ENCODE results near the gene SBK3. TPM values are rescaled to one million over a fixed set of nuclear protein-coding genes. Genes with fewer than 3 reads are reported as not detected.

The SBK3 gene
- total and polyA plus RNA-seq, 3 donors from 2014 or later: 0.34 to 0.81 (median 0.39) TPM

- no peaks in the 10 kb centered on the region for H3K36me3 ChIP-seq (ENCODE audit: low read depth, missing control alignments)
- TF ChIP-seq CTCF (IDR thresholded peaks at IDR 0.05) (no peak), POLR2A (IDR thresholded peaks at IDR 0.05) (no peak)
- H3K4me1 ChIP-seq: peaks cover 23% of the 10 kb centered on the region
- no peak for DNase-seq
- no peaks in the 10 kb centered on the region for H3K9me3 ChIP-seq
- WGBS, 2 donors: 60 to 61% methylated on average over 12 of the region's 12 CpGs
- no peak overlapping the region for H3K4me3 ChIP-seq
- intact Hi-C loops (cut with DNase I; ENCODE audit: low total_unique reads): no loop called here
- no peak overlapping the region for H3K27ac ChIP-seq
- no peaks in the 10 kb centered on the region for H3K27me3 ChIP-seq
Measured at GRCh38 chr19:55492362-55492944, 52.9 kb downstream of the SBK3 start.

DNA sequence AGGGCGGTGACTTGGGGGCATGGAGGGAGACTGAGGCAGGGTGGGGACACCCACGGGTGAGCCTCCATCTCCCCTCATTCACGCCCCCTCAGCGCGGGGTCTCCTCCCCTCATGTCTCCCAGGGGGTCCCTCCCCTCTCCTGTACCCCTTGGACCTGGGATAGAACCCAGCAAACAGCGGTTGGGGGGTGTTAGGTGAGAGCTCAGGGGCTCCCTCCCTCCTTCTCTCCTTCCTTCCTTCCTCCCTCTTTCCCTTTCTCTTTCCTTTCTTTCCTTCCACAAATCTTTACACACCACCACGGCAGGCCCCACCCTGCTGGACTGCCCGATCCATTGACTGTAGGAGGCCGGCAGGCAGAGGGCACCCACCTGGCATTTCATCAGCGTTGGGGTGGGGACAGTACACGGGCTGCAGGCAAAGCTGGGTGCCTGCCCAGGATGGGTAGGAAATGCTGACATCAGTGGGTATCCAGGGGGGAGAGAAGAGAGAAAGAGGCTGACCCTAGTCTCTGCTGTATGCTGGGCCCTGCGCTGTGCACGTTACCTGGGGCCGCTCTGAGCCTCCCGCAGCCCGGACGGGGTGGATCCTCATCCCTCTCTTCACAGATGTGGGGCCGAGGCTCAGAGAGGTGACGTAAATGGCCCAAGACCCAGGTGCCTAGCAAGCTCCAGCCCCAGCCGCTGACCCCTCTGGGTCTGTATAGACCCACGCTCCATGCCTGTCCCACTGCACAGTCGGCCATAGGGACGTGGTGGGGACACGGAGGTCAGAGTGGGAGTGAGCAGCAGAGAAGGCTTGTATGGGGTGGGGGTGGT is 53.6 kb downstream of the SBK3 start:
- Histone ChIP-seq H3K27me3 (no peaks in the 10 kb centered on the region), H3K36me3 (ENCODE audit: low read depth, missing control alignments) (no peaks in the 10 kb centered on the region), H3K27ac (no peak overlapping the region), H3K4me3 (no peak overlapping the region), H3K4me1 (peaks cover 30% of the 10 kb centered on the region), H3K9me3 (no peaks in the 10 kb centered on the region)
- WGBS, 2 donors: 72 to 79% methylated on average over 18 to 24 of the region's 24 CpGs
- intact Hi-C loops (cut with DNase I; ENCODE audit: low total_unique reads): no loop called here
- TF ChIP-seq POLR2A (IDR thresholded peaks at IDR 0.05) (no peak), CTCF (IDR thresholded peaks at IDR 0.05) (no peak)
- no peak for DNase-seq

Other genes with a start within 250 kb of the SBK3 start
- 1 to 10 TPM in 1 of 2 donors, not detected in 1; 2.2 TPM for gene TMEM150B, start 220.2 kb downstream of the SBK3 start, total RNA-seq
- 0.98 TPM for gene TMEM150B, start 220.2 kb downstream of the SBK3 start, polyA plus RNA-seq (ENCODE audit: insufficient read depth, low read depth, low replicate concordance)
- gene KMT5C, start 205.7 kb downstream of the SBK3 start, total RNA-seq: 10 to 100 TPM; 48.8 to 62.9 TPM
- 14.6 TPM for gene KMT5C, start 205.7 kb downstream of the SBK3 start, polyA plus RNA-seq (ENCODE audit: insufficient read depth, low read depth, low replicate concordance)
- gene COX6B2, start 190.8 kb downstream of the SBK3 start, total RNA-seq: 10 to 100 TPM; 27.9 to 47.5 TPM
- gene COX6B2, start 190.8 kb downstream of the SBK3 start, polyA plus RNA-seq (ENCODE audit: insufficient read depth, low read depth, low replicate concordance): 171 TPM
- 10 to 100 TPM; 11.3 to 28.2 TPM for gene GARIN5B, start 182.3 kb downstream of the SBK3 start, total RNA-seq
- gene GARIN5B, start 182.3 kb downstream of the SBK3 start, polyA plus RNA-seq (ENCODE audit: insufficient read depth, low read depth, low replicate concordance): 49.6 TPM
- gene IL11, start 175.1 kb downstream of the SBK3 start, total RNA-seq: 1 to 10 TPM; 2.0 to 2.1 TPM
- gene IL11, start 175.1 kb downstream of the SBK3 start, polyA plus RNA-seq (ENCODE audit: insufficient read depth, low read depth, low replicate concordance): 1.2 TPM
- 10 to 100 TPM; 12.9 to 19.2 TPM for gene TMEM190, start 168.7 kb downstream of the SBK3 start, total RNA-seq
- gene TMEM190, start 168.7 kb downstream of the SBK3 start, polyA plus RNA-seq (ENCODE audit: insufficient read depth, low read depth, low replicate concordance): 35.4 TPM
- gene TMEM238, start 161.3 kb downstream of the SBK3 start, total RNA-seq: 1 to 10 TPM; 1.7 to 6.4 TPM
- gene TMEM238, start 161.3 kb downstream of the SBK3 start, polyA plus RNA-seq (ENCODE audit: insufficient read depth, low read depth, low replicate concordance): 0.91 TPM
- gene RPL28, start 159.6 kb downstream of the SBK3 start, total RNA-seq: 100 to 1,000 TPM; 284 to 624 TPM
- 1,024 TPM for gene RPL28, start 159.6 kb downstream of the SBK3 start, polyA plus RNA-seq (ENCODE audit: insufficient read depth, low read depth, low replicate concordance)
- 100 to 1,000 TPM; 150 to 188 TPM for gene UBE2S, start 137.8 kb downstream of the SBK3 start, total RNA-seq
- gene UBE2S, start 137.8 kb downstream of the SBK3 start, polyA plus RNA-seq (ENCODE audit: insufficient read depth, low read depth, low replicate concordance): 272 TPM
- gene SHISA7, start 102.2 kb downstream of the SBK3 start, total RNA-seq: 1 to 10 TPM in 1 of 2 donors, under 1 TPM in 1; 0.43 to 1.0 TPM
- gene SHISA7, start 102.2 kb downstream of the SBK3 start, polyA plus RNA-seq (ENCODE audit: insufficient read depth, low read depth, low replicate concordance): 0.45 TPM
- gene ISOC2, start 83.9 kb downstream of the SBK3 start, total RNA-seq: 10 to 100 TPM; 79.1 to 98.5 TPM
- 107 TPM for gene ISOC2, start 83.9 kb downstream of the SBK3 start, polyA plus RNA-seq (ENCODE audit: insufficient read depth, low read depth, low replicate concordance)
- gene C19orf85, start 80.8 kb downstream of the SBK3 start, total RNA-seq: not detected
- not detected for gene C19orf85, start 80.8 kb downstream of the SBK3 start, polyA plus RNA-seq (ENCODE audit: insufficient read depth, low read depth, low replicate concordance)
- gene ZNF628, start 68.9 kb downstream of the SBK3 start, total RNA-seq: 10 to 100 TPM; 31.3 to 53.7 TPM
- 33.8 TPM for gene ZNF628, start 68.9 kb downstream of the SBK3 start, polyA plus RNA-seq (ENCODE audit: insufficient read depth, low read depth, low replicate concordance)
- 10 to 100 TPM; 12.0 to 16.0 TPM for gene NAT14, start 60.4 kb downstream of the SBK3 start, total RNA-seq
- gene NAT14, start 60.4 kb downstream of the SBK3 start, polyA plus RNA-seq (ENCODE audit: insufficient read depth, low read depth, low replicate concordance): 17.3 TPM
- 1 to 10 TPM; 6.4 to 6.9 TPM for gene SSC5D, start 57.1 kb downstream of the SBK3 start, total RNA-seq
- 10.7 TPM for gene SSC5D, start 57.1 kb downstream of the SBK3 start, polyA plus RNA-seq (ENCODE audit: insufficient read depth, low read depth, low replicate concordance)
- under 1 TPM; 0.87 to 0.99 TPM for gene SBK2, start 8.4 kb downstream of the SBK3 start, total RNA-seq
- 1.3 TPM for gene SBK2, start 8.4 kb downstream of the SBK3 start, polyA plus RNA-seq (ENCODE audit: insufficient read depth, low read depth, low replicate concordance)
- 1 to 10 TPM; 4.0 to 7.2 TPM for gene ZNF579, start 35.3 kb upstream of the SBK3 start, total RNA-seq
- gene ZNF579, start 35.3 kb upstream of the SBK3 start, polyA plus RNA-seq (ENCODE audit: insufficient read depth, low read depth, low replicate concordance): 4.3 TPM
- 10 to 100 TPM; 16.5 to 17.4 TPM for gene FIZ1, start 54.0 kb upstream of the SBK3 start, total RNA-seq
- 8.5 TPM for gene FIZ1, start 54.0 kb upstream of the SBK3 start, polyA plus RNA-seq (ENCODE audit: insufficient read depth, low read depth, low replicate concordance)
- 10 to 100 TPM; 25.0 to 29.4 TPM for gene ZNF524, start 54.7 kb upstream of the SBK3 start, total RNA-seq
- gene ZNF524, start 54.7 kb upstream of the SBK3 start, polyA plus RNA-seq (ENCODE audit: insufficient read depth, low read depth, low replicate concordance): 8.5 TPM
- gene ZNF865, start 60.1 kb upstream of the SBK3 start, total RNA-seq: 10 to 100 TPM; 12.2 to 14.5 TPM
- 4.7 TPM for gene ZNF865, start 60.1 kb upstream of the SBK3 start, polyA plus RNA-seq (ENCODE audit: insufficient read depth, low read depth, low replicate concordance)
- 10 to 100 TPM; 10.3 to 13.0 TPM for gene ZNF784, start 79.0 kb upstream of the SBK3 start, total RNA-seq
- gene ZNF784, start 79.0 kb upstream of the SBK3 start, polyA plus RNA-seq (ENCODE audit: insufficient read depth, low read depth, low replicate concordance): 6.6 TPM
- gene ZNF580, start 95.5 kb upstream of the SBK3 start, total RNA-seq: 10 to 100 TPM; 37.6 to 38.0 TPM
- gene ZNF580, start 95.5 kb upstream of the SBK3 start, polyA plus RNA-seq (ENCODE audit: insufficient read depth, low read depth, low replicate concordance): 21.7 TPM
- 10 to 100 TPM; 17.3 to 31.2 TPM for gene ZNF581, start 98.1 kb upstream of the SBK3 start, total RNA-seq
- gene ZNF581, start 98.1 kb upstream of the SBK3 start, polyA plus RNA-seq (ENCODE audit: insufficient read depth, low read depth, low replicate concordance): 18.4 TPM
- 10 to 100 TPM; 57.0 to 84.9 TPM for gene CCDC106, start 102.7 kb upstream of the SBK3 start, total RNA-seq
- gene CCDC106, start 102.7 kb upstream of the SBK3 start, polyA plus RNA-seq (ENCODE audit: insufficient read depth, low read depth, low replicate concordance): 34.5 TPM
- gene U2AF2, start 109.5 kb upstream of the SBK3 start, total RNA-seq: 100 to 1,000 TPM; 264 to 281 TPM
- 163 TPM for gene U2AF2, start 109.5 kb upstream of the SBK3 start, polyA plus RNA-seq (ENCODE audit: insufficient read depth, low read depth, low replicate concordance)
- 100 to 1,000 TPM; 176 to 303 TPM for gene EPN1, start 129.7 kb upstream of the SBK3 start, total RNA-seq
- 134 TPM for gene EPN1, start 129.7 kb upstream of the SBK3 start, polyA plus RNA-seq (ENCODE audit: insufficient read depth, low read depth, low replicate concordance)
- gene NLRP9, start 192.9 kb upstream of the SBK3 start, total RNA-seq: under 1 TPM; 0.39 to 0.68 TPM
- 0.11 TPM for gene NLRP9, start 192.9 kb upstream of the SBK3 start, polyA plus RNA-seq (ENCODE audit: insufficient read depth, low read depth, low replicate concordance)
- gene RFPL4A, start 213.6 kb upstream of the SBK3 start, total RNA-seq: 1 to 10 TPM in 1 of 2 donors, under 1 TPM in 1; 0.31 to 1.8 TPM
- gene RFPL4A, start 213.6 kb upstream of the SBK3 start, polyA plus RNA-seq (ENCODE audit: insufficient read depth, low read depth, low replicate concordance): 2.5 TPM
- gene RFPL4AL1, start 223.6 kb upstream of the SBK3 start, total RNA-seq: not detected
- gene RFPL4AL1, start 223.6 kb upstream of the SBK3 start, polyA plus RNA-seq (ENCODE audit: insufficient read depth, low read depth, low replicate concordance): not detected

Data from testis (tissue), 3 donors.